Measurements from ENCODE around the gene FIGLA. TPM values are rescaled to one million over a fixed set of nuclear protein-coding genes. Genes with fewer than 3 reads are reported as not detected.

Gene FIGLA
- polyA plus RNA-seq, 1 donor (not counting 4 experiments of a cell fraction or from before 2014, with no cell fraction given) = not detected

- H3K27ac ChIP-seq (ENCODE audit: control insufficient read depth, insufficient read depth, low read length) = no peak overlapping the region
- no peak overlapping the region for H3K9ac ChIP-seq (ENCODE audit: control insufficient read depth, extremely low read depth, insufficient read depth, low read length)
- dilution Hi-C loops (cut with MboI; ENCODE audit: extremely low pct_ligation_motif_present, low sequenced_read_pairs) = no loop called here
- no peaks in the 10 kb centered on the region for H3K79me2 ChIP-seq (ENCODE audit: control insufficient read depth, insufficient read depth, low read length)
- FAIRE-seq = no peak
- H3K36me3 ChIP-seq (ENCODE audit: control insufficient read depth in 2 of 2, extremely low read depth in 1 of 2, insufficient read depth in 2 of 2, low read length in 2 of 2) = no peaks in the 10 kb centered on the region
- H2AFZ ChIP-seq (ENCODE audit: control insufficient read depth, low read length) = no peak overlapping the region
- no peak overlapping the region for H3K4me2 ChIP-seq (ENCODE audit: control insufficient read depth, extremely low read depth, insufficient read depth, low read depth, low read length)
- H3K4me3 ChIP-seq (ENCODE audit: control insufficient read depth in 2 of 3, extremely low read depth in 1 of 3, insufficient read depth in 2 of 3, low read depth in 1 of 3, low read length in 3 of 3) = no peak overlapping the region
- peaks cover 23% of the 10 kb centered on the region for H3K27me3 ChIP-seq (ENCODE audit: control insufficient read depth, extremely low read depth, insufficient read depth, low read length)
- no peaks in the 10 kb centered on the region for H3K9me1 ChIP-seq (ENCODE audit: control insufficient read depth, extremely low read depth, insufficient read depth, low read length)
- no peaks in the 10 kb centered on the region for H4K20me1 ChIP-seq (ENCODE audit: control insufficient read depth, extremely low read depth, insufficient read depth, low read length)
- no peak for DNase-seq (ENCODE audit: low read depth, low spot score)
- TF ChIP-seq CTCF (optimal IDR thresholded peaks at IDR 0.05 in 1 of 3, IDR thresholded peaks at IDR 0.05 in 1 of 3, conservative IDR thresholded peaks at IDR 0.05 in 1 of 3; ENCODE audit: extremely low read depth in 1 of 3, insufficient read depth in 2 of 3, low read length in 3 of 3) (no peak), EZH2 (IDR thresholded peaks at IDR 0.05; ENCODE audit: low read length) (no peak)
- H3K4me1 ChIP-seq (ENCODE audit: control insufficient read depth, extremely low read depth, insufficient read depth, low read length) = no peaks in the 10 kb centered on the region
- H3K9me3 ChIP-seq (ENCODE audit: control insufficient read depth, low read depth, low read length) = no peaks in the 10 kb centered on the region
Observed at GRCh38 chr2:70823249-70823648, 32.8 kb upstream of the FIGLA start.

GRCh38 chr2:70822843-70823242 lies 32.4 kb upstream of the FIGLA start:
- no peaks in the 10 kb centered on the region for H3K79me2 ChIP-seq (ENCODE audit: control insufficient read depth, insufficient read depth, low read length)
- no peaks in the 10 kb centered on the region for H3K4me1 ChIP-seq (ENCODE audit: control insufficient read depth, extremely low read depth, insufficient read depth, low read length)
- H3K27ac ChIP-seq (ENCODE audit: control insufficient read depth, insufficient read depth, low read length) = no peak overlapping the region
- no peaks in the 10 kb centered on the region for H3K9me1 ChIP-seq (ENCODE audit: control insufficient read depth, extremely low read depth, insufficient read depth, low read length)
- H4K20me1 ChIP-seq (ENCODE audit: control insufficient read depth, extremely low read depth, insufficient read depth, low read length) = no peaks in the 10 kb centered on the region
- no peak for FAIRE-seq
- dilution Hi-C loops (cut with MboI; ENCODE audit: extremely low pct_ligation_motif_present, low sequenced_read_pairs) = no loop called here
- H3K4me2 ChIP-seq (ENCODE audit: control insufficient read depth, extremely low read depth, insufficient read depth, low read depth, low read length) = no peak overlapping the region
- no peak for DNase-seq (ENCODE audit: low read depth, low spot score)
- TF ChIP-seq EZH2 (IDR thresholded peaks at IDR 0.05; ENCODE audit: low read length) (no peak), CTCF (optimal IDR thresholded peaks at IDR 0.05 in 1 of 3, IDR thresholded peaks at IDR 0.05 in 1 of 3, conservative IDR thresholded peaks at IDR 0.05 in 1 of 3; ENCODE audit: extremely low read depth in 1 of 3, insufficient read depth in 2 of 3, low read length in 3 of 3) (no peak)
- H3K4me3 ChIP-seq (ENCODE audit: control insufficient read depth in 2 of 3, extremely low read depth in 1 of 3, insufficient read depth in 2 of 3, low read depth in 1 of 3, low read length in 3 of 3) = no peak overlapping the region
- H3K36me3 ChIP-seq (ENCODE audit: control insufficient read depth in 2 of 2, extremely low read depth in 1 of 2, insufficient read depth in 2 of 2, low read length in 2 of 2) = no peaks in the 10 kb centered on the region
- no peak overlapping the region for H2AFZ ChIP-seq (ENCODE audit: control insufficient read depth, low read length)
- H3K27me3 ChIP-seq (ENCODE audit: control insufficient read depth, extremely low read depth, insufficient read depth, low read length) = peaks cover 23% of the 10 kb centered on the region
- H3K9ac ChIP-seq (ENCODE audit: control insufficient read depth, extremely low read depth, insufficient read depth, low read length) = no peak overlapping the region
- H3K9me3 ChIP-seq (ENCODE audit: control insufficient read depth, low read depth, low read length) = no peaks in the 10 kb centered on the region
